CD4-positive, alpha-beta T cell treated with Interleukin-15 for 4 hours (primary cell): ENCODE data around the gene PSAP.

Source experiments
- DNase-seq: peaks from one replicate; pipeline ENCODE4 v3.0.0-alpha.2; 2020; ENCODE audit warnings: low spot score

Gene PSAP

DNA sequence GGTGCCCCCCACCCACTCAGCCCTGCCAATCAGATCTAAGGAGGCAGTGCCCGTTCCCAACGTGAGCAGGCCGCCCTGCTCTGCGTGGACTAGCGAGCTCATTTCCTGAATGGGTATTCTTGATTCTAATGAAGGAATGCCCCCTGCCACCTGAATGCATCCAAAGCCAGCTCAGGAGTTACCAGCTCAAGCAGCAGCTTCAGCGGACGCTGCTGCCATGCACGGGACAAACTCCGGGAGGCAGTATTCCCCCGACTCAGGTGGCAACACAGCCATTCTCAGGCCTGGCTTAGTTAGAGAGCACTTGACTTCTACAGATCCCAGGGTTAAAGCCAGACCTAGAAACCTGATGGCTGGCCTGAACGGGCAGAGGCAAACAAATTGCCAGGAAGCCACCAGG, 25.8 kb downstream of the PSAP start:
- no peak for DNase-seq

- no peak for DNase-seq
Observed at GRCh38 chr10:71824333-71824732, 26.7 kb downstream of the PSAP start.

DNA sequence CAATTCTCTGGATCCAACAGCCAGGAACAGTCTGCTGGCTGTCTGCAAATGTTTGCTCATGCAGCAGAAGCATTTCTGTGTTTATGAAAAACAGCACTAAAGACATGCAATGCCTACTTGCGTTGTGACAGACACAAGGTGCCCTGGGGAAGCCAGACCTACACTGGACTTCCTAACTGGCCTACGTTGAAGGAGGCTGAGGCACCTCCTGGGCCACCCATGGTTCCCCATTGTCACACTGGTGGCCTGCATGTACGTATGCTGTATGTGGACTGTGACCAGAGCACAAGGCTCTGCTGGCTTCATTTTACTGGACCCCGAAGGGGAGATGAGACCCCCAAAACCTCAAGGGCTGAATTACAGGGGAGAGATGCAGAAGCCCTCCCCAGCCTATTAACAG, 27.7 kb downstream of the PSAP start:
- DNase-seq = no peak

- DNase-seq = peak; percentile 22
Observed at GRCh38 chr10:71821909-71822763, 28.9 kb downstream of the PSAP start.

DNA sequence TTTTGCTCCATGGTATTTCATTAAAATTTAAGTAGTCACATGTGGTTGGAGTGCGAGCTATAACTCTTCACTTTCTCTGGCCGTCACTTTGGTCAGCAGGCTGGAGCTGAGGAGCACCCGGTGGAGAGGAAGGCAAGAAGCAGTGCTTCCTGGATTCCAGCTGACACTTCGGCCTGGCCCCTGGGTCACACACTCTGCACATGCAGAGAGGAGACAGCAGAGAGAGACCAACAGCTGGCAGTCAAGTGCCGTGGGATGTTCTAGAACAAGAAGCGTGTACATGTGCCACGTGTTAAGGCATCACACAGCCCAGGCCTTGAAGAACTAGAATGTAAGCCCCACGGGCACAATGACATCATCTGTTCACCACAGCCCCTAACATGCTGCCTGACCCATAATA, 30.1 kb downstream of the PSAP start:
- DNase-seq = no peak

GRCh38 chr10:71819985-71820384, 31.1 kb downstream of the PSAP start:
- DNase-seq = no peak

- DNase-seq = no peak
Observed at GRCh38 chr10:71819441-71819861, 31.6 kb downstream of the PSAP start.

DNA sequence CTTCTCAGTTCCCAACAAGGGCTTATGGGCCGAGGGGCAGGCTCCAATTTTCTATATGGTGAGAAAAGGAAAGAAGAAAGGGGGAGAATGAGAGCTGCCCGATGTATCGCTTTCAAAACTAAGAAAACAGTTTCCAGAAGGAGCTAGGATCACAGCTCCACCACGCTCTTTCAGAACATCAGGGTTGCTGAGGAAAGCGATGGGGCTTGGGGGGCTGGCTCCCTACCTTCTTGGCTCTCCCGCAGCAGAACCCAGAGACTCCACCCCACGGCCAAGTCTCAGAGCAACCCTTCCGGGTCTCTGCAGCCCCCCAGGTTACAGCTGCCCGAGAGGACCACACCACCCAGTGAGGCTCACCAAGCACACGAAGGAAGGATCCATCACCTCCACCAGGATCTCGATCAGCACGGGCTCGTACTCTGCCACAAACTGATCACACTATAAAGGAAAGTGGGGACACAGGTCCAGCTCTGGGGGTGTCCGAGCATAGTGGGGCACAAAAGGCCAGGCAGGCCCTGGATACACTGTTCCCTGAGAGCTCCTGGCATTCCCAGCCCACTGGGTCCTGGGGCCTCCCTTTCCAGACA, 32.3 kb downstream of the PSAP start:
- no peak for DNase-seq

GRCh38 chr10:71817831-71818655, 33.0 kb downstream of the PSAP start:
- DNase-seq = no peak

- DNase-seq = no peak
Observed at GRCh38 chr10:71816936-71817618, 34.0 kb downstream of the PSAP start.

- no peak for DNase-seq
Observed at GRCh38 chr10:71816421-71816851, 34.6 kb downstream of the PSAP start.

GRCh38 chr10:71815515-71816130, 35.4 kb downstream of the PSAP start:
- no peak for DNase-seq

GRCh38 chr10:71814922-71815411, 36.1 kb downstream of the PSAP start:
- no peak for DNase-seq

DNA sequence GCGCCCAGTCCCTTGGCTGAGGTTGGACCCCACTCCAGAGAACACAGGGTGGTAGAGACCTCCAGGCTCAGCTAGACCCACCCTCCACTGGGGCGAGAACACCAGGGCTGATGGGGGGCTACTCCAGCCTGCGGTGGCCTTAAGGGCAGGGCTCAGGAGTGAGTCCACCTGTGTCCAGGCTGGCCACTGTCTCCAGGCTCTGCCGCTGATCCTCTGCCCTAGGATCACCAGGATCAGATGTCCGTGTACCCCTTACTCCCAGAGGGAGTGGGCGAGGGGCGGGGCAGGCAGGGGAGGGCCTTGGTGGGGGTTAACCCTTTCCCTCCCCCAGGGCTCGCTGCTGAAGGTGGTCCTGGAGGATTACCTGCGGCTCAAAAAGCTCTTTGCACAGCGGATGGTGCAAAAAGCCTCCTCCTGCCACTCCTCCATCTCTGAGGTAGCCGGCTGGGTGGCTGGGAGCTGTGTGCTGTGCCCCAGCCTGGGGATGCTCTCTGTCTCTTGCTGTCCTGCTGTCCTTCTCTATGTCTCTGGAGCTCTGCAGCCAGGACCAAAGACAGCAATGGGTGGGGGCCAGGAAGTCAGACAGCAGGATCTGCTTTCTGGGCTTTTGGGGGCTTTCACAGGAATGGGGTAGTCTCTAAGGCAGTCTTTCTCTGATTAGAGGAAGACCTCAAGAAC, 38.0 kb downstream of the PSAP start:
- no peak for DNase-seq

GRCh38 chr10:71812016-71812912, 38.8 kb downstream of the PSAP start:
- peak; percentile 70 for DNase-seq

DNA sequence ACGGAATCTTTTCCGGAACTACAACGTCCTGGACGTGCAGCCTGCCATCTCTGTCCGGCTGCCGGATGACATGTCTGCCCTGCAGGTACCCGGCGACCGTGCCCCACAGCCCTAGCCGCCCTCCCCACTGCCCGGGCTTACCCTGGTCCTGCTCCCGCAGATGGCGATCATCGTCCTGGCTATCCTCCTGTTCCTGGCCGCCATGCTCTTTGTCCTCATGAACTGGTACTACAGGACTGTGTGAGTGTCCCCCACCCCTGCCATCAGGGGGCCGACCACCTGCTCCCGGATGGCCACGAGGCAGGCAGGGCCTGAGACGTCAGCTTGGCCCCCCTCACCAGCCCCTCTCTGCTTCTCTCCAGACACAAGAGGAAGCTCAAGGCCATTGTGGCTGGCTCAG, 39.7 kb downstream of the PSAP start:
- DNase-seq = no peak

DNA sequence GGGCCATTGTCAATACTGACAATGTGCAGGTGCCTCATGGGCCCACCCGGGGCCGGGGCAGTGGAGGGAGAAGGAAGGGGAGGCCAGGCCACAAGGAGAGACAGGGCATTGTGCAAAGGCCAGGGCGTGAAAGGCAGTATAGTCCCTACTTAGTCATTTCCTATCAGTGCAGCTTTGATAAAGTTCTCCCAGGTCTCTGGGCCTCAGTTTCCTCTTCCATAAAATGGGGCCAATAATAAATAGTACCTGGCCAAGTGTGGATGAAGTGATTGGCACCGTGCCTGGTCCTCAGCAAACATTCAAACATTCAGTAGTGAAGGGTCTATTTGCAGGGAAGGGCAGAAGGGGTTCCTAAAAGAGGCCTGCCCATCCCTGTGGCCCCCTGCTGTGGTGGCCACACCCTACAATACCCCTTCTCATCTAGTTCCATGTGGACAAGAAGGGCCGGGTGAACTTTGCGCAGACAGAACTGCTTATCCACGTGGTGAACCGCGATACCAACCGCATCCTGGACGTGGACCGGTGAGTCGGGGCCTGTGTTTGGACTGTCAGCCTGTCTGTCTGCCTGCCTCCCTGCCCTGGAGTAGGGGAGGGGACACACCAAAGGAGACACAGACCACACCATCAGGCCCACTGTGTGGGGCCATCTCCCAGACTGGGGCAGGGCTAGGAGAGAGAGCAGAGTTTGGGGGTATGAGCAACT, 40.9 kb downstream of the PSAP start:
- DNase-seq = no peak

- no peak for DNase-seq
Observed at GRCh38 chr10:71809628-71810027, 41.4 kb downstream of the PSAP start.
